GM18502 (cell line): ENCODE data around the gene BRK1.
"Not testable (repeated sequence)": the region's sequence is repeated elsewhere in the genome, so short reads cannot be mapped to it uniquely, and the experiment has no call there.

Experiments used
- ATAC-seq: cut with Tn5 transposase; IDR thresholded peaks from one replicate; pipeline ENCODE4 v1.9.1; 2021; ENCODE audit warnings: mild to moderate bottlenecking; ENCODE audit not compliant: unreplicated experiment, poor library complexity

The BRK1 gene

DNA sequence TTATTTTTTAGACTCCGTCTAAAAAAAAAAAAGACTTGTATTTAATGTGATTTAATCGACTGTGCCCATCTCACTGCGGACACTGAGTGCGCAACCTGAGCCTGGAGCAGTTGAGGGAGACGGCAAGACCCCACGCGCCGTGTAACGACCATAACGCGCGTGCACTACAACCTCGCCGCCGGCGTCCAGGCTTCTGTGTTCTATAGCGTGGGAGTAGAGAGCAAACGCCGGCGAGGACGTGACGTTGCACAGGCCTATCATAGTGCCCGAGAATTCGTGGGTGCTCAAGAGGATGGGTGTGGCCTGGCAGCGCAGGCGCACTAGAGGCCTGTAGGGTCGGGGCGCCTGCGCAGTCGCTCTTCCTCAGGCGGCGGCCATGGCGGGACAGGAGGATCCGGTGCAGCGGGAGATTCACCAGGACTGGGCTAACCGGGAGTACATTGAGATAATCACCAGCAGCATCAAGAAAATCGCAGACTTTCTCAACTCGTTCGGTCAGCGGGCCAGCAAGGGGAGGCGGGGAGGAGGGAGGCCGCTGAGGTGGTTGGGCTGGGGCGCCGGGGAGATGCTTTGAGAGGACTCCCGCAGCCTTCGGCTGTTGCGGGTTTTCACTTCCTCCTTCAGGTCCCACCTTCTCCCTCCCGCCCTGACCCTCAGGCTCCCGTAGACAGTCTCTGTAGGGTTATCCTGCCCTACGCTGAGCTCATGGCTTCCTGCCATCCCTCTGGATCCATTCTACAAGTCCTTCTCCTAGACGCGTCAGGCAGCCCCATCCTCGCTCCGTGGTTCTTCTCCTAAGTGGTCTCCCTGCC lies at the start of gene BRK1:
TSS of gene BRK1 (plus strand) at position 350 of the 812 bp plus-strand sequence. CDS start at position 377, 27 bp downstream.
- ATAC-seq = peak; percentile 93

DNA sequence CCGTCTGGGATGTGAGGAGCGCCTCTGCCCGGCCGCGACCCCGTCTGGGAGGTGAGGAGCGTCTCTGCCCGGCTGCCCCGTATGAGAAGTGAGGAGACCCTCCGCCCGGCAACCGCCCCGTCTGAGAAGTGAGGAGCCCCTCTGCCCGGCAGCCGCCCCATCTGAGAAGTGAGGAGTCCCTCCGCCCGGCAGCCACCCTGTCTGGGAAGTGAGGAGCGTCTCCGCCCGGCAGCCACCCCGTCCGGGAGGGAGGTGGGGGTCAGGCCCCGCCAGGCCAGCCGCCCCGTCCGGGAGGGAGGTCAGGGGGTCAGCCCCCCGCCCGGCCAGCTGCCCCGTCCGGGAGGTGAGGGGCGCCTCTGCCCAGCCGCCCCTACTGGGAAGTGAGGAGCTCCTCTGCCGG lies 45.4 kb upstream of the BRK1 start:
- ATAC-seq = not testable (repeated sequence)

DNA sequence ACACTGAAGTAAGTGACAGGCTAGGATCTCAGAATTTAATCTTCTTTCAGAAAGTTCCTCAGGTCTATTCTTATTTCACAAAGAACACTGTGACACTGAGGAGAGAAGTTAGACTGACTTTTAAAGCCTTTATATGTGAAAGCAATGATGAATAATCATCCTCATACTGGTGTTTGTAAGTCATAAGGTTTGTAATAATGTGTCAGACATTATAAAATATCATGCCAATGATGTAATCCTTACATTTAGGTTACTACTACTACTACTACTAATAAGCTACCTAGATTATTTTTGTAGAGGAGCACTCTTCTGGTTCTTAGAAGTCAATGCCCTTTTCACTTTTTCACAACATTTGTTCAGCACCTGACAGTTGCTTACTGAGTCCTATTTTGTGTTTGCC lies 40.8 kb upstream of the BRK1 start:
- ATAC-seq = no peak

DNA sequence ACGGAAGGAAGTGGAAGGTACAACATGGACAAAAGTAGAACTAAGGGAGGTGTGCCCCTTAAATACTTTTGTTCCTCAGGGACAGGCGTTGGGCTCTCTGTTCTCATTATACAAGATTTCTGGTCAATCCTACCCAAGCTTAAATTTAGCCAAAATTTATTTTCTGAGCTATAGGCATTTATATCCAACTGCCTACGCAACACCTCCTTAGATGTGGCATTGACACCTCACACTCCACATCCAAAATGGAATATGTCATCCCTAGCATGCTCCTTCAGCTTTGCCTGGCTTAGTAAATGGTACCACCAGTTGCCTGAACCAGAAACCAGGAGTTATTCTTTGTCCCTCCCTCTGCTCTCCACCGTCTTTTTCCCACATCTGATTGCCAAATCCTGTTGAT lies 33.6 kb upstream of the BRK1 start:
- ATAC-seq = no peak

DNA sequence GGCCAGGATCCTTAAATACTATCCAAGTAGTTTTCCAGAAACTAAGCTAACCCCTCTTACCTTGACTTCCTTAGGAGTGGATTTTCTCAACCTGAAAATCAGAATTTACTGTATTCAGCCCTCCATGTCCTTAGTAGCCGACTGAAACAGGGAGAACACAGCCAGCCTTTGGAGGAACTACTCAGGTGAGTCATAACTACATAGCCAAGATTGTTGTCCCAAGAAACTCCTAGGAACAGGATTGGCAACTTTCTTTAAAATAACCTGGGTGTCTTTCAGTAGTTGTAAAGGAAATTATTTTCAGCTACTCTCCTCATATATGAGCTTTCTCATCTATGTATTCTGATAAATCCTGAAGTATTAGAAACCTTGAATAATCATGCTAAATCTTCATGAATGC lies 29.7 kb upstream of the BRK1 start:
- ATAC-seq = no peak

DNA sequence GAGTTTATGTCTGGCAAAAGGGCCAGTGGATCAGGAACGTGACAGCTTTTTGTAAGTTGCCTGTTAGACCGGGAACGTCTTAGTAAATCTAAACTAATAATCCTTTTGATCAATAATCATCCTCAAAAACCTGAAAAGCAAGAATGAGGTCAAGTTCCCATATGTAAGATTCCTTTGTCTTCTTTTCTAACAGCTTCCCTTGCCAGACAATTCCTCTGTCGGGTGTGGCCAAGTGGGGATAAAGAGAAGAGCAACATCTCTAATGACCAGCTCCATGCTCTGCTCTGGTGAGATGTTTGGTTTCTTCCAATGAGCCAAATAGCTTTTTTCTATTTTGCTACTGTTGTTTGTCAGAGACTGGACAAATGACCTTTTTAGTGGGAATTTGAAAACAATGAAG lies 27.2 kb upstream of the BRK1 start:
- no peak for ATAC-seq

DNA sequence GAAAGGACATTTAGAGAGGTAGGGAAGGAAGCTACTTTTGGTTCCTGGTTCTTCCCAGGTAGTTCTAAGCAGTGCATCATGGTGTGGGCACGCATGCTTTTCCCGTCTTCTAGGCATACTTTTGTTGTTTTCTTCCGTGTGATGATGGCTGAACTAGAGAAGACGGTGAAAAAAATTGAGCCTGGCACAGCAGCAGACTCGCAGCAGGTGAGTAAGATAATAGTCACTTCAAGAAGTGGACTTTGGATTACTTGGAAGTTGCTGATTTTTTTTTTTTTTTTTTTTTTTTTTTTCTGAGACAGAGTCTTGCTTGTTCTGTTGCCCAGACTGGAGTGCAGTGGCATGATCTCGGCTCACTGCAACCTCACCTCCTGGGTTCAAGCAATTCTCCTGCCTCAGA lies 25.3 kb upstream of the BRK1 start:
- no peak for ATAC-seq

DNA sequence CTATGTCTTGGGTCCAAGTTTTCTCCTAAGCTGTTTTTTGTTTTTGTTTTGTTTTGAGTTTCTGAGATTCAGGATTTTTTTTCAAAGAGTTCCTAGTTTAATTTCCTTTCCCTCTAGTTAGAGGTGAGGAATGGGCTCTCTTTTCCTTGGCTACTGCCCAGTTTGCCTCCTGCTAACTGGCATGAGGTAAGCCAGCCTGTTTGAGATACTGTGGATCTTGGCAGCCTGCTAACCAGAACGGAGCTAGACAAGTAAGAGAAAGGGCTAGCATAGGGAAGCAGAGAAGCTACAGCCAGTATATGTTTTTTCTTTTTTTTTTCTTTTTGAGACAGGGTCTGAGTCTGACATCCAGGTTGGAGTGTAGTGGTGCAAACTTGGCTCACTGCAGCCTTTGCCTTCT lies 24.7 kb upstream of the BRK1 start:
- ATAC-seq = not testable (repeated sequence)

DNA sequence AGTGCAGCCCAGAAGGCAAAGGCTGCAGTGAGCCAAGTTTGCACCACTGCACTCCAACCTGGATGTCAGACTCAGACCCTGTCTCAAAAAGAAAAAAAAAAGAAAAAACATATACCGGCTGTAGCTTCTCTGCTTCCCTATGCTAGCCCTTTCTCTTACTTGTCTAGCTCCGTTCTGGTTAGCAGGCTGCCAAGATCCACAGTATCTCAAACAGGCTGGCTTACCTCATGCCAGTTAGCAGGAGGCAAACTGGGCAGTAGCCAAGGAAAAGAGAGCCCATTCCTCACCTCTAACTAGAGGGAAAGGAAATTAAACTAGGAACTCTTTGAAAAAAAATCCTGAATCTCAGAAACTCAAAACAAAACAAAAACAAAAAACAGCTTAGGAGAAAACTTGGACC lies 24.1 kb upstream of the BRK1 start:
- ATAC-seq = not testable (repeated sequence)

DNA sequence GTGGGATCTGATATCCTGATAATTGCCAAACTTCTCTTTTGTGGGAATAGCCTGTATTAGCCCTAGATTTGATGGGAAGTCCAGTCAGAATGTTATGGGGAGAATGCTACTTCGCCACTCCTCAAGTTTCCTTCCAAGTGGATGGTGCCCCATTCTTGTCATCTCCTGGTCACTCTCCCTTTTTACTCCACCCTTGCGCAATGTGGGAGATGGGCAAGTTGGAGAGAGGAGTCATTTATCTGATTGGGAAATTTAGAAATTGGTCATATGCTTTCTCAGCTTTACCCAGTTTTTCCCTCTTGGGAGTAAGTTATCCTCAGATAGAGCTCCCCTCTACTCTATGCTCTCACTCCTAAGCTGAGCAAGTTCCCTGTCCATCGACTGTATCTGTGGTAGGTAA lies 21.8 kb upstream of the BRK1 start:
- ATAC-seq = no peak

DNA sequence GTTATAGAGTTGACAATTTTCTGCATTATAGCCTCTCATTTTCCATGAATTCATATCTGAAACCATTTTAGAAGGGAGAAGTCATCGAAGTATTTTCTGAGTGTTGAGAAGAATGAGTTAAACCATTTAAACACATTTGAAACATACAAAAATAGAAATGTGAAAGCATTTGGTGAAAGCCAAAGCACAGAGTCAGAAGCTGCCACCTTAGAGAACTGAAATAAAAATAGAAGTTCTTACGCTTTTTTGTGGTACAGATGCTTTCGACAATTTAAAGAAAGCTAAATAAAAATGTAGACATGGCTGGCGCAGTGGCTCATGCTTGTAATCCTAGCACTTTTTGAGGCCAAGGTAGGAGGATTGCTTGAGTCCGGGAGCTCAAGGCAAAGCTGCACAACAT lies 16.4 kb upstream of the BRK1 start:
- no peak for ATAC-seq

DNA sequence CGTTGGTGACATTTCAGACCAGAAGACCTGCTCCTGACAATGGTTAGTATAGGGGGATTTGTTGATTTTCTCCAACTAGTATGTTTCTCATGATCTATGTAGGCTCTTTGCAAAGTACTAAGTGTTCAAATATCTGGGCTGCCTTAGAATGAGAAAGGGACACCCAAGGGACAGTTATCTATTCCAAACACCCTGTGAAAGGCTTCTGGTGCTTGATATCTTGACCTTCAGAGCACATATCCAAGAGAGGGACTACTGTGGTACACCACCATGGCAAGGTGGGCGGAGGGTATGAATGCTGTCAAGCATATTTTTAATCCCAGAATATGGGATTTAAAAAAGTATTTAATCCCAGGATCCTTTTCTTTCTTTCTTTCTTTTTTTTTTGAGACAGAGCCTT lies 8.6 kb upstream of the BRK1 start:
- no peak for ATAC-seq

DNA sequence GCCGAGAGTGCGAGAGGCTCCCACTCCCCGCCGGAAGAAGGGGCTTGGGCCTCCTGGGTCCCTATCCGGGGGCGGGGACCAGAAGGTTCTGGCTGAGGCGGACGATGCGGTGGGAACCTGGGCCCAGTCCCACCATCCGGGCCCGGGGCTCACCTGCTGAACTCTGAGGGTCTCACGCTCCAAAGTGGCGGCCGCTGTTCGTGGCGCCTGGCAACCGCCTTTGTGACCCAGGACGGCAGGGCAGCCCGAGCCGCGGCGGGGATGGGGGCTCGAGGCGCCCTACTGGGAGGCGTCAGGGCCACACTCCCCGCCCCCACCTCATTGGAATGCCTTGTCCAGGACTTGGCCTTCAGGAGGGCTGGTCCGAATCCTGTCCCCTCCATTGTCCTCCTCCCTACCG lies 7.4 kb upstream of the BRK1 start, which contains the start of gene FANCD2OS:
TSS of gene FANCD2OS (minus strand) at position 165 of the 400 bp plus-strand sequence. CDS start 3,481 bp downstream, outside the sequence.
- ATAC-seq = no peak

DNA sequence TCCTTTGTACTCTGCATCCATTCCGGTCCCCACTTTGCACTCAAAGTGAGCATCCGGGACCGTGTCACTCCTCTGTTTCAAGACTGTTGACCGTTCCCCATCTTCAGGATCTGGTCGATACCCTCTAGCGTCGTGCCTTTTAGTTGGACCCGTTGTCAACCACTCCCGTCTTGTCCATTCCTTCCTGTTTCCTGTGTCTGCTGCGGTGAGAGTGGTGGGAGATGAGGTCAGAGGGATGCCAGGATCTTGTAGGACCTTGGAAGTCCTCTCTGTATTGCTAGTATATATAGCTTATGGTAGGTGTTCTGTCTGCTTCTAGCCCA lies 624 bp downstream of the BRK1 start:
- peak; percentile 20 for ATAC-seq

DNA sequence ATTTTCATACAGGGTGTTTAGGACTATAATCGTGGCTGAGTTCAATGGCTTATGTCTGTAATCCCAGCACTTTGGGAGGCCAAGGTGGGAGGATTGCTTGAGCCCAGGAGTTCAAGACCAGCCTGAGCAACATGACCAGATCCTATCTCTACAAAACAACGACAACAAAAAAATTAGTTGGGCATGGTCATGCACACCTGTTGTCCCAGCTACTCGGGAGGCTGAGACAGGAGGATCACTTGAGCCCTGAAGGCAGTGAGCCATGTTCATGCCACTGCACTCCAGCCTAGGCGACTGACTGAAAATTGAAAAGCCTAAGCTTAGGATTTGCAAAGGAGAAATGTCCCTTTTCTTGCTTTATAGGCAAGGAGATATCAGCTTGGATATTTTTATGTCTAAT lies 1.5 kb downstream of the BRK1 start:
- ATAC-seq = no peak

DNA sequence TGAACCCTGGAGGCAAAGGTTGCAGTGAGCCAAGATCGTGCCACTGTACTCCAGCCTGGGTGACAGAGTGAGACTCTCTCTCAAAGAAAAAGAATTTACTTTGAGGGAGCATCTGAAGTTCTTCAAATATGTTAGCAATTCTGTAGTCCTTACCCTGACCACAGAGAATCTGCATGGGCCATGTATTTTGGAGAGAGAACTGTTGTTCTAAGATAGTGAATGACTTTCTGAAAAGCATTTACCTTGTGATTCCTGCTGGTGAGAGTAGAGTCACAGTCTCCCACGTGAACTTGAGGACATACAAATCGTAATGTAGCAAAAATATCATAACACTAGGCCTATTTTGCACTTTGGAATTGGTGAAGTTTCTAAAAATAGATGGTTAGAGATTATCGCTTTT lies 3.9 kb downstream of the BRK1 start:
- no peak for ATAC-seq

DNA sequence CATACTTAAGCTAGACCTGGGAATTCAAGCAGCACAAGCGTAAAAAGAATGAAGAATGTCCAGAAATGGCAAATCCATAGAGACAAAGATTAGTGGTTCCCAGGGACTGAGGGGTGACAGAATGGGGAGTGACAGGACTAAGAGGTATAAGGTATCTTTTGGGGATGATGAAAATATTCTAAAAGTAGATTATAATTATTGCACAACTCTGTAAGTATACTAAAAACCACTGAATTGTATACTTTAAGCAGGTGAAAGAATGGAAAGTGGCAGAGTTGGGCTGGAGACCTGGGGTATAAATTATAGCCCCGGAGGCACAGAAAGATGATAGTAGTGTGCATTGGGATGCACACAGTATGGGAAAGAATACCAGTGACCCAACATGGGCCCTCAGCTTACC lies 5.6 kb downstream of the BRK1 start:
- no peak for ATAC-seq

DNA sequence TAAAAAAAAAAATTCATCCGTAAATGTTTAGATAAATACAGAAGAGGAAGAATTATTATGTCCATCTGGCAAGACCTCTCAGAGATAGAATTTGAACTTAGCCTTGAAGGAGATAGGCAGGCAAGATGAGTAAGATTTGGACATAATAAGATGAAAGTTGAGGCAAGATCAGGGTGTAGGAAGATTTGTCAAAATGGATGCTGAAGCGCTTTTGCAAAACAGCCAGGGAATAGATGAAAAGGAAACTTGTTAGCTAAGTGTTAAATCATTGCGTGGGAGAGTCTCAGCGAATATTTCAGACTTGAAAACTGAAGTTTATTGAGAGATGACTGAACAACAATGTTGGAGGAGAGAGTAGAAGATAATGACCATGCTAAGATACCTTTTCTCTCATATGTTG lies 7.2 kb downstream of the BRK1 start:
- ATAC-seq = no peak

DNA sequence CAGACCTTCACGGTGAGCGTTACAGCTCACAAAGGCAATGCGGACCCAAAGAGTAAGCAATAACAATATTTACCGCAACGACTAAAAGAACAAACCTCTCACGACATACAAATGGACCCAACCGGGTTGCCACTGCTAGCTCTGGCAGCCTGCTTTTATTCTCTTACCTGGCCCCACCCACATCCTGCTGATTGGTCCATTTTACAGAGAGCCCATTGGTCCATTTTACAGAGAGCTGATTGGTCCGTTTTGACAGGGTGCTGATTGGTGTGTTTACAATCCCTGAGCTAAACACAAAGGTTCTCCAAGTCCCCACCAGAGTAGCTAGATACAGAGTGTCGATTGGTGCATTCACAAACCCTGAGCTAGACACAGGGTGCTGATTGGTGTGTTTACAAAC lies 20.4 kb downstream of the BRK1 start:
- ATAC-seq = not testable (repeated sequence)

DNA sequence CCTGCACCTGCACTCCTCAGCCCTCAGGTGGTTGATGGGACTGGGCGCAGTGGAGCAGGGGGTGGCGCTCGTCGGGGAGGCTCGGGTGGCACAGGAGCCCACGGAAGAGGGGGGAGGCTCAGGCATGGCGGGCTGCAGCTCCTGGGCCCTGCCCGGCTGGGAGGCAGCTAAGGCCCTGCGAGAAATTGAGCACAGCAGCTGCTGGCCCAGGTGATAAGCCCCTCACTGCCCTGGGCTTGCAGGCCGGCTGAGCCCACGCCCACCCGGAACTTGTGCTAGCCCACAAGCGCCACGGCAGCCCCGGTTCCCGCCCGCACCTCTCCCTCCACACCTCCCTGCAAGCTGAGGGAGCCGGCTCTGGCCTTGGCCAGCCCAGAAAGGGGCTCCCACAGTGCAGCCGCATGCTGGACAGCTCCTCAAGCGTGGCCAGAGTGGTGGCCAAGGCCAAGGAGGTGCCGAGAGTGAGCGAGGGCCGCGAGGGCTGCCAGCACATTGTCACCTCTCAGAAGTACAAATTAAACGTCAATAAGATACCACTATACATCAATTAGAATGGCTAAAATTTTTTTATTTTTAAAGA lies 21.0 kb downstream of the BRK1 start:
- ATAC-seq = no peak

DNA sequence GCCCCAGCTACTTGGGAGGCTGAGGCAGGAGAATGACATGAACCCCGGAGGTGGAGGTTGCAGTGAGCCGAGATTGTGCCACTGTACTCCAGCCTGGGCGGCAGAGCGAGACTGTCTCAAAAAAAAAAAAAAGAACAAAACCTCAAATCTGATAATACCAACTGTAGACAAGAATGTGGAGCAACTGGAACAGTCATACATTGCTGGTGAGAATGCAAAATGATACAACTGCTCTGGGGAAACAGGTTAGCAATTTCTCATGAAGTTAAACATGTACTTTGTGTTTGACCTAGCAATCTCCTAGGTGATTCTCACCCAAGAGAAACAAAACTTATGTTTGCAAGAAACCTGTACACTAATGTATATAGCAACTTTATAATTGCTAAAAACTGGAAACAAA lies 21.7 kb downstream of the BRK1 start:
- ATAC-seq = no peak

DNA sequence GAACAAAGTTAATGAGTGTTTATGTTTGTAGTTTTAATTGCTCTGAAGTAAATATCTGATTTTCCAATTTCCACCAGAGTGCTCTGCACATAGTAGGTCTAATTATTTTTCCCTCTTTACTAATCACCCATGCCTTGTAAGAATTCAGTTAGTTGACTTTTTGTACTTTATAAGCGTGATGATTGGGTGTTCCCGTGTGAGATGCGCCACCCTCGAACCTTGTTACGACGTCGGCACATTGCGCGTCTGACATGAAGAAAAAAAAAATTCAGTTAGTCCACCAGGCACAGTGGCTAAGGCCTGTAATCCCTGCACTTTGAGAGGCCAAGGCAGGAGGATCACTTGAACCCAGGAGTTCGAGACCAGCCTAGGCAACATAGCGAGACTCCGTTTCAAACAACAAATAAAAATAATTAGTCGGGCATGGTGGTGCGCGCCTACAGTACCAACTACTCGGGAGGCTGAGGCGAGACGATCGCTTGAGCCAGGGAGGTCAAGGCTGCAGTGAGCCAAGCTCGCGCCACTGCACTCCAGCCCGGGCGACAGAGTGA lies 25.6 kb downstream of the BRK1 start:
- no peak for ATAC-seq
